ENCODE results near the gene KRTAP5-3. TPM values are rescaled to one million over a fixed set of nuclear protein-coding genes. Genes with fewer than 3 reads are reported as not detected.
"Not testable (repeated sequence)": the region's sequence is repeated elsewhere in the genome, so short reads cannot be mapped to it uniquely, and the experiment has no call there.

The KRTAP5-3 gene
- polyA plus RNA-seq: not detected

GRCh38 chr11:1608363-1608762 is at the start of gene KRTAP5-3:
TSS of gene KRTAP5-3 (minus strand) at chr11:1608463. CDS start at chr11:1608385, 78 bp downstream.
- WGBS, 3 donors: 58 to 68% (median 62%) methylated on average over 4 of the region's 4 CpGs
- no peak within 1 kb of the TSS for H3K27ac ChIP-seq (ENCODE audit: low read depth, low read length)

GRCh38 chr11:1656670-1657069 is 48.4 kb upstream of the KRTAP5-3 start:
- 72 to 81% (median 76%) methylated on average over 7 of the region's 7 CpGs for WGBS, 3 donors
- H3K27ac ChIP-seq (ENCODE audit: low read depth, low read length): no peak overlapping the region

GRCh38 chr11:1656061-1656441 is 47.8 kb upstream of the KRTAP5-3 start:
- H3K27ac ChIP-seq (ENCODE audit: low read depth, low read length): no peak overlapping the region
- WGBS, 3 donors: 82 to 93% (median 86%) methylated on average over 9 of the region's 9 CpGs

GRCh38 chr11:1655168-1656060 is 47.2 kb upstream of the KRTAP5-3 start:
- WGBS, 3 donors: 82 to 85% (median 82%) methylated on average over 26 of the region's 26 CpGs

GRCh38 chr11:1654388-1655167 is 46.3 kb upstream of the KRTAP5-3 start:
- 60 to 67% (median 63%) methylated on average over 21 of the region's 21 CpGs for WGBS, 3 donors

More at GRCh38 chr11:1655168-1656060, 47.2 kb upstream of the KRTAP5-3 start:
- H3K27ac ChIP-seq (ENCODE audit: low read depth, low read length): no peak overlapping the region

GRCh38 chr11:1653541-1654387 is 45.5 kb upstream of the KRTAP5-3 start:
- H3K27ac ChIP-seq (ENCODE audit: low read depth, low read length): no peak overlapping the region
- 84 to 88% (median 87%) methylated on average over 14 of the region's 14 CpGs for WGBS, 3 donors

More at GRCh38 chr11:1654388-1655167, 46.3 kb upstream of the KRTAP5-3 start:
- no peak overlapping the region for H3K27ac ChIP-seq (ENCODE audit: low read depth, low read length)

GRCh38 chr11:1652771-1653540 is 44.7 kb upstream of the KRTAP5-3 start:
- 35 to 36% (median 36%) methylated on average over 34 of the region's 34 CpGs for WGBS, 3 donors
- no peak overlapping the region for H3K27ac ChIP-seq (ENCODE audit: low read depth, low read length)

GRCh38 chr11:1652442-1652770 is 44.1 kb upstream of the KRTAP5-3 start:
- H3K27ac ChIP-seq (ENCODE audit: low read depth, low read length): no peak overlapping the region
- WGBS, 3 donors: 47 to 53% (median 48%) methylated on average over 20 of the region's 20 CpGs

- H3K27ac ChIP-seq (ENCODE audit: low read depth, low read length): no peak overlapping the region
- WGBS, 3 donors: 72 to 84% (median 79%) methylated on average over 19 of the region's 19 CpGs
Observed at GRCh38 chr11:1652026-1652425, 43.8 kb upstream of the KRTAP5-3 start.

- no peak overlapping the region for H3K27ac ChIP-seq (ENCODE audit: low read depth, low read length)
- WGBS, 3 donors: 83 to 89% (median 88%) methylated on average over 7 of the region's 7 CpGs
Observed at GRCh38 chr11:1651411-1651980, 43.2 kb upstream of the KRTAP5-3 start.

- WGBS, 3 donors: 60 to 81% (median 79%) methylated on average over 5 of the region's 5 CpGs
- H3K27ac ChIP-seq (ENCODE audit: low read depth, low read length): no peak overlapping the region
Observed at GRCh38 chr11:1650918-1651262, 42.6 kb upstream of the KRTAP5-3 start.

- H3K27ac ChIP-seq (ENCODE audit: low read depth, low read length): no peak overlapping the region
- 79 to 86% (median 85%) methylated on average over 15 of the region's 15 CpGs for WGBS, 3 donors
Observed at GRCh38 chr11:1650034-1650917, 42.0 kb upstream of the KRTAP5-3 start.

- no peak overlapping the region for H3K27ac ChIP-seq (ENCODE audit: low read depth, low read length)
- WGBS, 3 donors: 85 to 89% (median 87%) methylated on average over 28 of the region's 28 CpGs
Observed at GRCh38 chr11:1648653-1649420, 40.6 kb upstream of the KRTAP5-3 start.

GRCh38 chr11:1647901-1648652 is 39.8 kb upstream of the KRTAP5-3 start:
- H3K27ac ChIP-seq (ENCODE audit: low read depth, low read length): no peak overlapping the region
- WGBS, 3 donors: 87 to 93% (median 91%) methylated on average over 33 to 35 of the region's 35 CpGs

GRCh38 chr11:1646540-1646939 is 38.3 kb upstream of the KRTAP5-3 start:
- WGBS, 3 donors: 87 to 92% (median 87%) methylated on average over 7 to 10 of the region's 10 CpGs

More at GRCh38 chr11:1646540-1646939, 38.3 kb upstream of the KRTAP5-3 start:
- not testable (repeated sequence) for H3K27ac ChIP-seq (ENCODE audit: low read depth, low read length)
